WTC11 (cell line): ENCODE results near the gene LGI4. TPM values are rescaled to one million over a fixed set of nuclear protein-coding genes. Genes with fewer than 3 reads are reported as not detected.

Experiments
- ATAC-seq: fragments of 200-7000 bp; cut with Tn5 transposase; 2 replicates; pipeline ENCODE4 v1.10.0; 2021; ENCODE audit warnings: mild to moderate bottlenecking, moderate library complexity
- CTCF ChIA-PET: fragments of 300-600 bp; sonication (Branson Sonifier 250); formaldehyde crosslinking; loops from one replicate; lab custom pipeline; 2021; ENCODE audit warnings: antibody characterized with exemption; lab: Charles Lee
- POLR2A ChIA-PET: fragments of 350-600 bp; sonication (Branson Sonifier 250); formaldehyde crosslinking; loops from one replicate; lab custom pipeline; 2021; ENCODE audit warnings: antibody characterized with exemption; lab: Charles Lee
- DNase-seq: peaks from one replicate; pipeline ENCODE4 v3.0.0; 2021; ENCODE audit warnings: low spot score
- H3K27ac Mint-ChIP-seq: 2 replicates; pipeline ENCODE4 v1.8.0; 2021; ENCODE audit warnings: mixed read lengths
- H3K27me3 Mint-ChIP-seq: 2 replicates; pipeline ENCODE4 v1.8.0; 2021; ENCODE audit warnings: low read depth, mild to moderate bottlenecking, moderate library complexity, mixed read lengths
- H3K36me3 Mint-ChIP-seq: 2 replicates; pipeline ENCODE4 v1.8.0; 2021; ENCODE audit warnings: mixed read lengths
- H3K4me1 Mint-ChIP-seq: 2 replicates; pipeline ENCODE4 v1.8.0; 2022; ENCODE audit warnings: mixed read lengths
- H3K4me3 Mint-ChIP-seq: 2 replicates; pipeline ENCODE4 v1.8.0; 2021; ENCODE audit warnings: mild to moderate bottlenecking, moderate library complexity, mixed read lengths
- H3K9me3 Mint-ChIP-seq: 2 replicates; pipeline ENCODE4 v1.8.0; 2021; ENCODE audit warnings: mixed read lengths
- CTCF ChIP-seq: fragments of 200-600 bp; IDR thresholded peaks from 2 replicates; pipeline ENCODE4 v1.8.0; 2022; ENCODE audit warnings: antibody characterized with exemption
- E2F1 ChIP-seq: sonication (generic); formaldehyde crosslinking; IDR thresholded peaks from 2 replicates; pipeline ENCODE4 v1.8.0; 2022; ENCODE audit warnings: mild to moderate bottlenecking, missing genetic modification reagents
- ESRRA ChIP-seq: sonication (generic); formaldehyde crosslinking; IDR thresholded peaks from 2 replicates; pipeline ENCODE4 v1.8.1; 2022; ENCODE audit warnings: mild to moderate bottlenecking, missing genetic modification reagents, borderline replicate concordance
- GRHL2 ChIP-seq: fragments of 250-450 bp; sonication (Bioruptor Pico); IDR thresholded peaks from 2 replicates; pipeline ENCODE4 v1.8.0; 2022; ENCODE audit warnings: mild to moderate bottlenecking, moderate library complexity; ENCODE audit not compliant: insufficient replicate concordance, severe bottlenecking
- NFATC4 ChIP-seq: fragments of 250-450 bp; sonication (Bioruptor Pico); IDR thresholded peaks from 2 replicates; pipeline ENCODE4 v1.9.0; 2021; ENCODE audit warnings: mild to moderate bottlenecking
- NR2C2 ChIP-seq: sonication (generic); formaldehyde crosslinking; IDR thresholded peaks from 2 replicates; pipeline ENCODE4 v1.8.0; 2022; ENCODE audit warnings: mild to moderate bottlenecking, missing genetic modification reagents
- SMAD4 ChIP-seq: sonication (generic); formaldehyde crosslinking; IDR thresholded peaks from 2 replicates; pipeline ENCODE4 v1.8.0; 2022; ENCODE audit warnings: mild to moderate bottlenecking, missing genetic modification reagents
- ZMAT4 ChIP-seq: fragments of 250-450 bp; sonication (Bioruptor Pico); IDR thresholded peaks from 2 replicates; pipeline ENCODE4 v1.9.0; 2021; ENCODE audit warnings: mild to moderate bottlenecking
- ZNF138 ChIP-seq: sonication (generic); formaldehyde crosslinking; conservative IDR thresholded peaks from 2 replicates; pipeline ENCODE4 v1.8.1; 2022; ENCODE audit warnings: mild to moderate bottlenecking, moderate library complexity, missing genetic modification reagents
- ZNF263 ChIP-seq: sonication (generic); formaldehyde crosslinking; IDR thresholded peaks from 2 replicates; pipeline ENCODE4 v1.8.1; 2022; ENCODE audit warnings: low read depth, mild to moderate bottlenecking, moderate library complexity, missing genetic modification reagents
- ZNF423 ChIP-seq: fragments of 250-450 bp; sonication (Bioruptor Pico); IDR thresholded peaks from 2 replicates; pipeline ENCODE4 v2.1.2; 2022; ENCODE audit warnings: mild to moderate bottlenecking, moderate library complexity
- total RNA-seq: library from RNA; stranded (reverse); gene quantifications from 3 replicates; pipeline ENCODE4 v1.2.3, GENCODE V29; 2021
- TF ChIP-seq, protein P1 (sequence below): sonication (generic); formaldehyde crosslinking; IDR thresholded peaks from 2 replicates; pipeline ENCODE4 v1.8.1; 2022; ENCODE audit warnings: mild to moderate bottlenecking, moderate library complexity, missing genetic modification reagents
- TF ChIP-seq, protein P2 (sequence below): sonication (generic); formaldehyde crosslinking; conservative IDR thresholded peaks from 2 replicates; pipeline ENCODE4 v1.8.1; 2023; ENCODE audit warnings: mild to moderate bottlenecking, low read depth, missing genetic modification reagents, moderate library complexity
- TF ChIP-seq, protein P3 (sequence below): sonication (generic); formaldehyde crosslinking; IDR thresholded peaks from 2 replicates; pipeline ENCODE4 v1.8.0; 2023; ENCODE audit warnings: missing genetic modification reagents, mild to moderate bottlenecking, borderline replicate concordance

The LGI4 gene
- total RNA-seq, 1 experiment from 2014 or later = 14.2 TPM

DNA sequence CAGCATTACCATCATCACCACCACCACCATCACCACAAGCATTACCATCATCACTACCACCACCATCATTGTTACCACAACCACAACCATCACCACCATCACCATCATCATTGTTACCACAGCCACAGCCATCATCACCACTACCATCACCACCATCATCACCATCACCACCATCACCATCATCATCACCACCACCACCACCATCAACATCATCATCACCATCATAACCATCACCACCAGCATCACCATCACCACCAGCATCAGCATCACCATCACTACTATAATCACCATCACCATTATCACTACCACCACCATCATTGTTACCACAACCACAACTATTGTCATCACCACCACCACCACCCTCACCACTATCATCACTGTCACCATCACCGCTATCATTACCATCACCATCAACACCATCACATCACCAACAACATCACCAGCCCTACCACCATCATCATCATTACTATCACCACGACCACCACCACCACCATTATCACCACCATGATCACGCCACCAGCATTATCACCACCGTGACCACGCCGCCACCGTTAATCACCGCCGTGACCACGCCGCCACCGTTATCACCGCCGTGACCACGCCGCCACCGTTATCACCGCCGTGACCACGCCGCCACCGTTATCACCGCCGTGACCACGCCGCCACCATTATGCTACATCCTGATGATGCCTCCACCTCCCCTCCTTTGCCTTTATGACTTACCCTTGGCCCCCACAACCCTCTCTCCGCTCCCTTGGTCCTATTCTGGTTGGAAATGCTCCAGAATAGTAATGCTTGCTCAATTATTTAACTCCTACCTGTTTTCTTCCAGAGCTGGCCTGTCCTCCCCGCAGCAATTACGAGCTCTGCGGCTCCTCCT is 29.2 kb downstream of the LGI4 start:
- Mint-ChIP-seq H3K27ac (no peak overlapping the region), H3K27me3 (no peaks in the 10 kb centered on the region), H3K4me1 (peaks cover 7% of the 10 kb centered on the region), H3K36me3 (0 out of 2 replicates have a peak, but pooled peaks cover 3% of the 10 kb centered on the region), H3K9me3 (peaks cover 8% of the 10 kb centered on the region; the same call in 1 of the 2 replicates), H3K4me3 (no peak overlapping the region)
- DNase-seq = no peak
- ATAC-seq = no peak
- TF ChIP-seq ZNF263 (CRISPR knock-in tag) = no peak
- no peak for TF ChIP-seq ZNF423 (CRISPR knock-in tag)
- TF ChIP-seq NR2C2 (CRISPR knock-in tag) = no peak
- TF ChIP-seq CTCF = no peak
- TF ChIP-seq NFATC4 (CRISPR knock-in tag) = no peak
- TF ChIP-seq, protein P1, sequence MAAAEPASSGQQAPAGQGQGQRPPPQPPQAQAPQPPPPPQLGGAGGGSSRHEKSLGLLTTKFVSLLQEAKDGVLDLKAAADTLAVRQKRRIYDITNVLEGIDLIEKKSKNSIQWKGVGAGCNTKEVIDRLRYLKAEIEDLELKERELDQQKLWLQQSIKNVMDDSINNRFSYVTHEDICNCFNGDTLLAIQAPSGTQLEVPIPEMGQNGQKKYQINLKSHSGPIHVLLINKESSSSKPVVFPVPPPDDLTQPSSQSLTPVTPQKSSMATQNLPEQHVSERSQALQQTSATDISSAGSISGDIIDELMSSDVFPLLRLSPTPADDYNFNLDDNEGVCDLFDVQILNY = no peak
- TF ChIP-seq E2F1 (CRISPR knock-in tag) = no peak
- no peak for TF ChIP-seq ESRRA (CRISPR knock-in tag)
- no peak for TF ChIP-seq GRHL2 (CRISPR knock-in tag)
- TF ChIP-seq ZMAT4 (CRISPR knock-in tag) = no peak
- TF ChIP-seq, protein P2, sequence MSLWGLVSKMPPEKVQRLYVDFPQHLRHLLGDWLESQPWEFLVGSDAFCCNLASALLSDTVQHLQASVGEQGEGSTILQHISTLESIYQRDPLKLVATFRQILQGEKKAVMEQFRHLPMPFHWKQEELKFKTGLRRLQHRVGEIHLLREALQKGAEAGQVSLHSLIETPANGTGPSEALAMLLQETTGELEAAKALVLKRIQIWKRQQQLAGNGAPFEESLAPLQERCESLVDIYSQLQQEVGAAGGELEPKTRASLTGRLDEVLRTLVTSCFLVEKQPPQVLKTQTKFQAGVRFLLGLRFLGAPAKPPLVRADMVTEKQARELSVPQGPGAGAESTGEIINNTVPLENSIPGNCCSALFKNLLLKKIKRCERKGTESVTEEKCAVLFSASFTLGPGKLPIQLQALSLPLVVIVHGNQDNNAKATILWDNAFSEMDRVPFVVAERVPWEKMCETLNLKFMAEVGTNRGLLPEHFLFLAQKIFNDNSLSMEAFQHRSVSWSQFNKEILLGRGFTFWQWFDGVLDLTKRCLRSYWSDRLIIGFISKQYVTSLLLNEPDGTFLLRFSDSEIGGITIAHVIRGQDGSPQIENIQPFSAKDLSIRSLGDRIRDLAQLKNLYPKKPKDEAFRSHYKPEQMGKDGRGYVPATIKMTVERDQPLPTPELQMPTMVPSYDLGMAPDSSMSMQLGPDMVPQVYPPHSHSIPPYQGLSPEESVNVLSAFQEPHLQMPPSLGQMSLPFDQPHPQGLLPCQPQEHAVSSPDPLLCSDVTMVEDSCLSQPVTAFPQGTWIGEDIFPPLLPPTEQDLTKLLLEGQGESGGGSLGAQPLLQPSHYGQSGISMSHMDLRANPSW (CRISPR knock-in tag) = no peak
- TF ChIP-seq SMAD4 (CRISPR knock-in tag) = no peak
- CTCF ChIA-PET = interaction anchor here (0.7 kb wide), 1 partner anchor 9 kb away, joined by 3 read pairs; no protein-coding TSS in a partner anchor
- POLR2A ChIA-PET = no interaction called here

- TF ChIP-seq, protein P3, sequence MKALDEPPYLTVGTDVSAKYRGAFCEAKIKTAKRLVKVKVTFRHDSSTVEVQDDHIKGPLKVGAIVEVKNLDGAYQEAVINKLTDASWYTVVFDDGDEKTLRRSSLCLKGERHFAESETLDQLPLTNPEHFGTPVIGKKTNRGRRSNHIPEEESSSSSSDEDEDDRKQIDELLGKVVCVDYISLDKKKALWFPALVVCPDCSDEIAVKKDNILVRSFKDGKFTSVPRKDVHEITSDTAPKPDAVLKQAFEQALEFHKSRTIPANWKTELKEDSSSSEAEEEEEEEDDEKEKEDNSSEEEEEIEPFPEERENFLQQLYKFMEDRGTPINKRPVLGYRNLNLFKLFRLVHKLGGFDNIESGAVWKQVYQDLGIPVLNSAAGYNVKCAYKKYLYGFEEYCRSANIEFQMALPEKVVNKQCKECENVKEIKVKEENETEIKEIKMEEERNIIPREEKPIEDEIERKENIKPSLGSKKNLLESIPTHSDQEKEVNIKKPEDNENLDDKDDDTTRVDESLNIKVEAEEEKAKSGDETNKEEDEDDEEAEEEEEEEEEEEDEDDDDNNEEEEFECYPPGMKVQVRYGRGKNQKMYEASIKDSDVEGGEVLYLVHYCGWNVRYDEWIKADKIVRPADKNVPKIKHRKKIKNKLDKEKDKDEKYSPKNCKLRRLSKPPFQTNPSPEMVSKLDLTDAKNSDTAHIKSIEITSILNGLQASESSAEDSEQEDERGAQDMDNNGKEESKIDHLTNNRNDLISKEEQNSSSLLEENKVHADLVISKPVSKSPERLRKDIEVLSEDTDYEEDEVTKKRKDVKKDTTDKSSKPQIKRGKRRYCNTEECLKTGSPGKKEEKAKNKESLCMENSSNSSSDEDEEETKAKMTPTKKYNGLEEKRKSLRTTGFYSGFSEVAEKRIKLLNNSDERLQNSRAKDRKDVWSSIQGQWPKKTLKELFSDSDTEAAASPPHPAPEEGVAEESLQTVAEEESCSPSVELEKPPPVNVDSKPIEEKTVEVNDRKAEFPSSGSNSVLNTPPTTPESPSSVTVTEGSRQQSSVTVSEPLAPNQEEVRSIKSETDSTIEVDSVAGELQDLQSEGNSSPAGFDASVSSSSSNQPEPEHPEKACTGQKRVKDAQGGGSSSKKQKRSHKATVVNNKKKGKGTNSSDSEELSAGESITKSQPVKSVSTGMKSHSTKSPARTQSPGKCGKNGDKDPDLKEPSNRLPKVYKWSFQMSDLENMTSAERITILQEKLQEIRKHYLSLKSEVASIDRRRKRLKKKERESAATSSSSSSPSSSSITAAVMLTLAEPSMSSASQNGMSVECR (CRISPR knock-in tag) = no peak
- TF ChIP-seq ZNF138 = no peak
- CTCF ChIA-PET = interaction anchor here (1.4 kb wide), 1 partner anchor 10 kb away, joined by 4 read pairs; no protein-coding TSS in a partner anchor
- Mint-ChIP-seq H3K27ac (no peak overlapping the region), H3K4me1 (0 out of 2 replicates have a peak, but pooled peaks cover 7% of the 10 kb centered on the region), H3K36me3 (0 out of 2 replicates have a peak, but pooled peaks cover 3% of the 10 kb centered on the region), H3K4me3 (no peak overlapping the region), H3K27me3 (no peaks in the 10 kb centered on the region), H3K9me3 (peaks cover 8% of the 10 kb centered on the region; the same call in 1 of the 2 replicates)
- DNase-seq (no peak), ATAC-seq (no peak)
- POLR2A ChIA-PET = no interaction called here
Measured at GRCh38 chr19:35105047-35105410, 29.8 kb downstream of the LGI4 start.
